HCT116 (cell line): ENCODE data around the gene NFX1. TPM values are rescaled to one million over a fixed set of nuclear protein-coding genes. Genes with fewer than 3 reads are reported as not detected.

Source experiments
- ATAC-seq: fragments of 200-7000 bp; cut with Tn5 transposase; 2 replicates; pipeline ENCODE4 v1.9.1; 2020; ENCODE audit warnings: mild to moderate bottlenecking, moderate library complexity
- BruUV-seq: library from RNA; stranded (reverse); fragments of 400-500 nt; replicated peaks from 2 replicates; lab custom pipeline; 2021; lab: Mats Ljungman, UMichigan
- CTCF ChIA-PET: fragments of 300-600 bp; sonication (Branson Sonifier 250); formaldehyde crosslinking; loops from one replicate; lab custom pipeline; 2021; ENCODE audit warnings: antibody characterized with exemption; lab: Charles Lee
- POLR2A ChIA-PET: fragments of 300-600, 350-600 bp; sonication (Branson Sonifier 250); formaldehyde crosslinking; loops from one replicate; lab custom pipeline; 2021; ENCODE audit warnings: antibody characterized with exemption; lab: Charles Lee
- RAD21 ChIA-PET, 2 experiments: fragments of 300-600 bp; sonication (Branson Sonifier 250); formaldehyde crosslinking; loops; one replicate each; lab custom pipeline; 2023; ENCODE audit warnings: low total read pairs in 2 of 2; ENCODE audit not compliant: uncharacterized antibody in 2 of 2, unreplicated experiment in 2 of 2, low non-redundant PET in 1 of 2; lab: Charles Lee
- DNase-seq: peaks from one replicate; pipeline ENCODE4 v3.0.0-alpha.2; 2010; ENCODE audit warnings: low read depth, low spot score
- H2AFZ ChIP-seq: fragments of 200-600 bp; shearing (Covaris generic), sonication (generic); 2 replicates; pipeline ENCODE4 v1.6.1; 2017; ENCODE audit warnings: low read depth, mixed run types, mixed read lengths, antibody characterized with exemption, low read length; ENCODE audit not compliant: poor library complexity, severe bottlenecking
- H3K27ac ChIP-seq: 2 replicates; pipeline ENCODE4 v1.5.1; 2012; ENCODE audit warnings: low read depth, low read length
- H3K27me3 ChIP-seq: fragments of 200-600 bp; sonication (generic); 2 replicates; pipeline ENCODE4 v1.6.1; 2016; ENCODE audit warnings: mixed run types, low read length, mixed read lengths; ENCODE audit not compliant: insufficient read depth
- H3K36me3 ChIP-seq, 2 experiments: fragments of 200-500 bp in 1 of 2; fragments of 200-600 bp in 1 of 2; sonication (Bioruptor generic) in 1 of 2; sonication (generic) in 1 of 2; 2 replicates each; pipeline versions ENCODE4 v1.5.1 to v1.6.1; 2014 to 2016; ENCODE audit warnings: low read length in 2 of 2, inconsistent platforms in 1 of 2, mixed read lengths in 1 of 2, mixed run types in 1 of 2; ENCODE audit not compliant: insufficient read depth in 2 of 2, control insufficient read depth in 1 of 2
- H3K4me1 ChIP-seq, 2 experiments: fragments of 200-600 bp in 1 of 2; sonication (generic) in 1 of 2; 2 replicates each; pipeline versions ENCODE4 v1.5.1 to v1.6.1; 2012 to 2017; ENCODE audit warnings: low read length in 2 of 2, inconsistent platforms in 1 of 2, mild to moderate bottlenecking in 1 of 2, mixed read lengths in 1 of 2, mixed run types in 1 of 2, moderate library complexity in 1 of 2; ENCODE audit not compliant: insufficient read depth in 2 of 2, control insufficient read depth in 1 of 2
- H3K4me2 ChIP-seq: fragments of 200-600 bp; sonication (generic); 2 replicates; pipeline ENCODE4 v1.6.1; 2017; ENCODE audit warnings: mixed run types, low read length, mixed read lengths
- H3K4me3 ChIP-seq, 2 experiments: fragments of 200-600 bp in 1 of 2; sonication (generic) in 1 of 2; replicated peaks in 1 of 2; 2 replicates each; pipeline ENCODE4 v1.5.1; 2011 to 2016; ENCODE audit warnings: low read length in 2 of 2, control low read depth in 1 of 2, low read depth in 1 of 2, mild to moderate bottlenecking in 1 of 2, mixed read lengths in 1 of 2, mixed run types in 1 of 2
- H3K79me2 ChIP-seq: fragments of 200-600 bp; sonication (generic); 2 replicates; pipeline ENCODE4 v1.6.1; 2017; ENCODE audit warnings: mild to moderate bottlenecking, mixed run types, low read length, moderate library complexity, mixed read lengths; ENCODE audit not compliant: insufficient read depth
- H3K9ac ChIP-seq: fragments of 200-600 bp; sonication (generic); 2 replicates; pipeline ENCODE4 v1.6.1; 2016; ENCODE audit warnings: low read length, mixed read lengths
- H3K9me2 ChIP-seq: fragments of 200-600 bp; sonication (generic), shearing (Covaris generic); 2 replicates; pipeline ENCODE4 v1.6.1; 2017; ENCODE audit warnings: mixed run types, mild to moderate bottlenecking, moderate library complexity; ENCODE audit not compliant: insufficient read depth
- H3K9me3 ChIP-seq, 2 experiments: fragments of 200-500 bp in 1 of 2; fragments of 200-600 bp in 1 of 2; sonication (Bioruptor generic) in 1 of 2; sonication (generic) in 1 of 2; 2 replicates each; pipeline ENCODE4 v1.6.1; 2014 to 2017; ENCODE audit warnings: low read length in 2 of 2, mixed read lengths in 2 of 2, inconsistent platforms in 1 of 2, low read depth in 1 of 2, mild to moderate bottlenecking in 1 of 2, mixed run types in 1 of 2, moderate library complexity in 1 of 2; ENCODE audit not compliant: control insufficient read depth in 1 of 2, insufficient read depth in 1 of 2
- H4K20me1 ChIP-seq: fragments of 200-600 bp; sonication (generic), shearing (Covaris generic); 2 replicates; pipeline ENCODE4 v1.6.1; 2017; ENCODE audit warnings: mixed run types, mild to moderate bottlenecking, moderate library complexity; ENCODE audit not compliant: insufficient read depth
- EGR1 ChIP-seq: IDR thresholded peaks from 2 replicates; pipeline ENCODE4 v1.6.1; 2012; ENCODE audit warnings: low read depth
- ELF1 ChIP-seq: IDR thresholded peaks from 2 replicates; pipeline ENCODE4 v1.6.1; 2012; ENCODE audit warnings: low read depth, borderline replicate concordance
- EZH2phosphoT487 ChIP-seq: fragments of 200-600 bp; IDR thresholded peaks from 2 replicates; pipeline ENCODE4 v1.6.1; 2018; ENCODE audit warnings: antibody characterized with exemption, borderline replicate concordance
- FOSL1 ChIP-seq: IDR thresholded peaks from 2 replicates; pipeline ENCODE4 v1.6.1; 2012; ENCODE audit warnings: low read depth
- MAX ChIP-seq: IDR thresholded peaks from 2 replicates; pipeline ENCODE4 v1.6.1; 2012
- POLR2A ChIP-seq: IDR thresholded peaks from 2 replicates; pipeline ENCODE4 v1.7.0; 2011; ENCODE audit warnings: borderline replicate concordance; ENCODE audit not compliant: insufficient read depth, insufficient read length; ENCODE audit errors: extremely low read depth
- POLR2AphosphoS5 ChIP-seq: IDR thresholded peaks from 2 replicates; pipeline ENCODE4 v1.6.1; 2011; ENCODE audit warnings: mild to moderate bottlenecking, low read depth, low read length, moderate library complexity
- RAD21 ChIP-seq: IDR thresholded peaks from 2 replicates; pipeline ENCODE4 v1.6.1; 2012; ENCODE audit warnings: low read depth, mild to moderate bottlenecking
- SIN3A ChIP-seq: IDR thresholded peaks from 2 replicates; pipeline ENCODE4 v1.6.1; 2012; ENCODE audit warnings: low read depth
- SRF ChIP-seq: IDR thresholded peaks from 2 replicates; pipeline ENCODE4 v1.6.1; 2012; ENCODE audit warnings: low read depth
- TCF7L2 ChIP-seq: IDR thresholded peaks from 2 replicates; pipeline ENCODE4 v1.7.0; 2011; ENCODE audit warnings: borderline replicate concordance, inconsistent platforms; ENCODE audit not compliant: insufficient read depth, insufficient read length; ENCODE audit errors: extremely low read depth
- intact Hi-C: fragments of 100-400 bp; cut with micrococcal nuclease; formaldehyde crosslinking; loops from 2 replicates; pipeline ENCODE4 v1.10.0; 2022
- total RNA-seq: library from RNA; stranded (reverse); gene quantifications from one replicate; pipeline ENCODE4 v1.2.1, GENCODE V29; 2021; ENCODE audit not compliant: unreplicated experiment
- TF ChIP-seq, protein P1 (sequence below): IDR thresholded peaks from 2 replicates; pipeline ENCODE4 v1.6.1; 2011; ENCODE audit warnings: mild to moderate bottlenecking, low read length, moderate library complexity; ENCODE audit not compliant: insufficient replicate concordance; ENCODE audit errors: extremely low read depth
- TF ChIP-seq, protein P2 (sequence below): IDR thresholded peaks from 2 replicates; pipeline ENCODE4 v1.6.1; 2012
- TF ChIP-seq, protein P3 (sequence below), 3 experiments: fragments of 200-600 bp in 1 of 3; sonication (generic) in 1 of 3; IDR thresholded peaks in 2 of 3; conservative IDR thresholded peaks in 1 of 3; 2 replicates each; pipeline ENCODE4 v1.5.1; 2012 to 2017; ENCODE audit warnings: low read depth in 2 of 3, low read length in 2 of 3, antibody characterized with exemption in 1 of 3, borderline replicate concordance in 1 of 3, control low read depth in 1 of 3, mild to moderate bottlenecking in 1 of 3, mixed read lengths in 1 of 3, mixed run types in 1 of 3, moderate library complexity in 1 of 3; ENCODE audit not compliant: insufficient read depth in 1 of 3

The NFX1 gene
- total RNA-seq, 1 experiment from 2014 or later: 31.7 TPM

DNA sequence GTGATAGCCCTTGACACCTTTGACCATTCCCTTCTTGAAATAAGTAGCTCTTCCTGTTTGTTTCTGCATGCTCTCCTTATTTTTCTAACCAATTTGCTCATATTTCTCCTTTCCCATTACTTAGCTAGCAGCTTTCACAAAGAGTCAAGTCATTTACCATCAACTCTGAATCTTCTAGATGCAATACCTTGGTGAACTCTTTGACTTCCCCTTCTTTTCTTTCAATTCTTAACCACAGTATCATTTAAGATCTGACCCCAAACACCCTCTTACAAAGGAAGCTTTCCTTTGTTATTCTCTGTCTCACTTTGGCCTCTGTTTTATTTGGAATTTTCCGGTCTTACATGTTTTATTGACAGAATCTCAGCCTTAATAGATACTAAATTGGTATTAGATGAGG, 14.0 kb downstream of the NFX1 start:
- intact Hi-C loops: no loop called here
- peaks cover 57% of the 10 kb centered on the region for H3K79me2 ChIP-seq
- no peaks in the 10 kb centered on the region for H3K9me2 ChIP-seq
- ChIA-PET CTCF (no interaction called here), RAD21 (no interaction called here), POLR2A (no interaction called here)
- H3K27ac ChIP-seq: no peak overlapping the region
- TF ChIP-seq SRF (no peak), POLR2AphosphoS5 (no peak), EGR1 (no peak), MAX (no peak), TCF7L2 (no peak), POLR2A (no peak), FOSL1 (no peak), SIN3A (no peak), EZH2phosphoT487 (no peak), ELF1 (no peak), RAD21 (no peak)
- TF ChIP-seq, protein P1, sequence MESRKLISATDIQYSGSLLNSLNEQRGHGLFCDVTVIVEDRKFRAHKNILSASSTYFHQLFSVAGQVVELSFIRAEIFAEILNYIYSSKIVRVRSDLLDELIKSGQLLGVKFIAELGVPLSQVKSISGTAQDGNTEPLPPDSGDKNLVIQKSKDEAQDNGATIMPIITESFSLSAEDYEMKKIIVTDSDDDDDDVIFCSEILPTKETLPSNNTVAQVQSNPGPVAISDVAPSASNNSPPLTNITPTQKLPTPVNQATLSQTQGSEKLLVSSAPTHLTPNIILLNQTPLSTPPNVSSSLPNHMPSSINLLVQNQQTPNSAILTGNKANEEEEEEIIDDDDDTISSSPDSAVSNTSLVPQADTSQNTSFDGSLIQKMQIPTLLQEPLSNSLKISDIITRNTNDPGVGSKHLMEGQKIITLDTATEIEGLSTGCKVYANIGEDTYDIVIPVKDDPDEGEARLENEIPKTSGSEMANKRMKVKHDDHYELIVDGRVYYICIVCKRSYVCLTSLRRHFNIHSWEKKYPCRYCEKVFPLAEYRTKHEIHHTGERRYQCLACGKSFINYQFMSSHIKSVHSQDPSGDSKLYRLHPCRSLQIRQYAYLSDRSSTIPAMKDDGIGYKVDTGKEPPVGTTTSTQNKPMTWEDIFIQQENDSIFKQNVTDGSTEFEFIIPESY: no peak
- TF ChIP-seq, protein P2, sequence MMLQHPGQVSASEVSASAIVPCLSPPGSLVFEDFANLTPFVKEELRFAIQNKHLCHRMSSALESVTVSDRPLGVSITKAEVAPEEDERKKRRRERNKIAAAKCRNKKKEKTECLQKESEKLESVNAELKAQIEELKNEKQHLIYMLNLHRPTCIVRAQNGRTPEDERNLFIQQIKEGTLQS: no peak
- TF ChIP-seq, protein P3, sequence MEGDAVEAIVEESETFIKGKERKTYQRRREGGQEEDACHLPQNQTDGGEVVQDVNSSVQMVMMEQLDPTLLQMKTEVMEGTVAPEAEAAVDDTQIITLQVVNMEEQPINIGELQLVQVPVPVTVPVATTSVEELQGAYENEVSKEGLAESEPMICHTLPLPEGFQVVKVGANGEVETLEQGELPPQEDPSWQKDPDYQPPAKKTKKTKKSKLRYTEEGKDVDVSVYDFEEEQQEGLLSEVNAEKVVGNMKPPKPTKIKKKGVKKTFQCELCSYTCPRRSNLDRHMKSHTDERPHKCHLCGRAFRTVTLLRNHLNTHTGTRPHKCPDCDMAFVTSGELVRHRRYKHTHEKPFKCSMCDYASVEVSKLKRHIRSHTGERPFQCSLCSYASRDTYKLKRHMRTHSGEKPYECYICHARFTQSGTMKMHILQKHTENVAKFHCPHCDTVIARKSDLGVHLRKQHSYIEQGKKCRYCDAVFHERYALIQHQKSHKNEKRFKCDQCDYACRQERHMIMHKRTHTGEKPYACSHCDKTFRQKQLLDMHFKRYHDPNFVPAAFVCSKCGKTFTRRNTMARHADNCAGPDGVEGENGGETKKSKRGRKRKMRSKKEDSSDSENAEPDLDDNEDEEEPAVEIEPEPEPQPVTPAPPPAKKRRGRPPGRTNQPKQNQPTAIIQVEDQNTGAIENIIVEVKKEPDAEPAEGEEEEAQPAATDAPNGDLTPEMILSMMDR (IDR thresholded peaks at IDR 0.05 in 2 of 3, conservative IDR thresholded peaks at IDR 0.05 in 1 of 3; ENCODE audit: borderline replicate concordance in 1 of 3, insufficient read depth in 1 of 3, low read depth in 2 of 3, low read length in 2 of 3): no peak
- H3K9me3 ChIP-seq: no peaks in the 10 kb centered on the region
- no peaks in the 10 kb centered on the region for H3K4me1 ChIP-seq
- no peak overlapping the region for H2AFZ ChIP-seq
- no TSS peak for BruUV-seq
- H3K36me3 ChIP-seq: peaks cover 73 to 83% of the 10 kb centered on the region in 2 experiments
- no peak overlapping the region for H3K4me3 ChIP-seq
- no peak for ATAC-seq
- no peaks in the 10 kb centered on the region for H3K27me3 ChIP-seq
- H4K20me1 ChIP-seq: no peaks in the 10 kb centered on the region
- H3K4me2 ChIP-seq: no peak overlapping the region
- no peak overlapping the region for H3K9ac ChIP-seq
- DNase-seq: no peak
